HG03039 (cell line): ENCODE results near the gene STPG3.

Source experiments
- ATAC-seq: cut with Tn5 transposase; IDR thresholded peaks from one replicate; pipeline ENCODE4 v1.9.1; 2021; ENCODE audit warnings: mild to moderate bottlenecking, moderate library complexity; ENCODE audit not compliant: unreplicated experiment

The STPG3 gene

DNA sequence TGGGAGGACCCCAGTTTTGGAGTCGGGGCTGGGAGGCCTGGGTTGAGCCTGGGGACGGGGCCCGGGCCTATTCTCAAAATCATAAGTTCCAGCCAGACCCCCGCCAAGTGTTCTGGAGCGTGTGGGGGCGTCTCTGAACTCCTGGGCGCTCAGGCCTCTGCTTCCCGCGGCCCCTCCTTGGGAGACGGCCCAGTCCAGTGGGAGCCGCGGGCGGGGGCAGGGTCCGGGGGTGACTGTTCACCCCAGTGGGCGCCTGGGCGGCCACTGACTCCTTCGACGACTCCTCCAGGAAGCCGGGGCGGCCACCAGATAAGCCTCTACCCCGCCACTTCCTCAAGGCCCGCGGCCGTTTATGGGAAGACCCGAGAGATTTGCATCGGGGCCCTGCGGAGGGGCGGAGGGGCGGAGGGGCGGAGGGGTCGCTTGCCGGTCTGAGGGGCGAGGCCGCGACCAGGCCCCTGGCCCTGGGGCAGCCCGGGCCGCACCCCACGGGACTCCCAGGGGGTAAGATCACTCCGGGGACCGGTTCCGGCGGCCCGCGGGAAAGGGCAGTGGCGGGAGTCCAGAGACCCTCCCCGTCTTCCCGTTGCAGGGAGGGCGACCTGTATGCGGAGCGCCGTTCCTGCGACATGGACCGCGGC lies 27.1 kb downstream of the STPG3 start:
- ATAC-seq, result no peak

GRCh38 chr9:137278721-137279711 lies 27.9 kb downstream of the STPG3 start:
- ATAC-seq, result no peak

GRCh38 chr9:137279741-137280473 lies 28.8 kb downstream of the STPG3 start:
- ATAC-seq, result no peak

- ATAC-seq, result no peak
These were observed 29.6 kb downstream of the STPG3 start for GRCh38 chr9:137280474-137281344.

GRCh38 chr9:137281345-137282116 lies 30.4 kb downstream of the STPG3 start:
- ATAC-seq, result no peak

DNA sequence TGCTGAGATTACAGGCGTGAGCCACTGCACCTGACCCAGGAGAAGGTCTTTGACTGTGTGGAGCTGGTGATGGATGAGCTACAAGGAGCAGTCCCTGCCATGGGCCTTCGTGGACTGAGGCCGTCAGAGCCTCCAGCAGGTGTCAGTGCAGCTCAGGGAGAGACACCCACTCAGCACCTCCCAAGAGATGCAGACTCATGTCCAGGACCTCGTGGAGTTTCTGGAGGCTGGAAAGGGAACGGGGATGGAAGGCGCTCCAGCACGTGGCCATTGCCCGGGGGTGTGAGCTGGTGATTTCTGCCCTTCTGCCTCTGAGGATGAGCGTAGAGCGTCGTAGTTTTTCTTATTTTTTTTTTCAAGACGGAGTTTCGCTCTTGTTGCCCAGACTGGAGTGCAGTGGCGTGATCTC lies 35.9 kb downstream of the STPG3 start:
- no peak for ATAC-seq

DNA sequence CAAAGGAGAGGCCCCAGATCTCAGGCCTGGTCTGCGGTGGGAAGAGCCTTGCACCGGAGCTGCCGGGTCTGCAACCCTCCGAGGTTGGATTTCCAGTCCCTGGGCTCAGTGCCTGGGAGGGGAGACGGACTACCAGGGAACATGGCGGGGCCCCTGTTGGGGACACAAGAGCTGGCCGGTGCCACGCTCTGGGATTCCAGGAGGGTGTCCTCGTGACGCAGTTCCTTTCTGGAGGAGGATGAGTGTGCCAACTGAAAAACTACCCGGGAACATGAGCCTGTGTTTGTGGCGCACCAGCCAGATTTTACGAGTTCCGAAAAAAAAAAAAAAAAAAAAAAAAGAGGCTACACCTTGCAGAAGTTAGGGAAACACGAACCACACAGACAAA lies 42.0 kb downstream of the STPG3 start:
- ATAC-seq, result no peak

DNA sequence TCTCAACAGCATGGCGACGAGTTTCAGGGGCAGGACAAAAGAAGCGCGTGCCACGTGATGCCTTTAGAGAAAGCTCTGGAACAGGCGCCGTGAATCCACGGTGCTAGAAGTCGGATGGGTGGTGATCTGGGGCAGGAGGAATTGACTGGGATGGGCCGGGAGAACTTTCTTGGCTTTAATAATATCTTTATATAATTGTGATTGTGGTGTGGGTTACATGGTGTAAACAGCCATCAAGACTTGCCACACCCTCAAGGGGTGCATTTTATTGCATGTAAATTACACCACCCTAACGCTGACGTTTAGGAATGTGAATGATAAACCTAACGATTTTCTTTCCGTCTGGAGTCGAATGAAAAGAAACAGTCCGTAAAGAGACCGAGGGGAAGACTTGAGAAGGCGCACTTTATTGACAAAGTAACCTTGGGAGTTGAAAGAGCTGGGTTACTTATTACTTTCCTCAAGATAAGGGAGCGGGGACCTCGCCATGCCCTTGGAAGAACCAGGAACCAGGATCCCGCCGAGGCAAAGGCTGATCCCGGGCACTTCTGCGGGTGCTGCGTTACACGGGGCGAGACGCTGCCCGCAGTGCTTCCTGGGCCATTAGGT lies 42.5 kb downstream of the STPG3 start:
- ATAC-seq, result no peak

GRCh38 chr9:137294091-137294680 lies 43.1 kb downstream of the STPG3 start:
- ATAC-seq, result no peak

DNA sequence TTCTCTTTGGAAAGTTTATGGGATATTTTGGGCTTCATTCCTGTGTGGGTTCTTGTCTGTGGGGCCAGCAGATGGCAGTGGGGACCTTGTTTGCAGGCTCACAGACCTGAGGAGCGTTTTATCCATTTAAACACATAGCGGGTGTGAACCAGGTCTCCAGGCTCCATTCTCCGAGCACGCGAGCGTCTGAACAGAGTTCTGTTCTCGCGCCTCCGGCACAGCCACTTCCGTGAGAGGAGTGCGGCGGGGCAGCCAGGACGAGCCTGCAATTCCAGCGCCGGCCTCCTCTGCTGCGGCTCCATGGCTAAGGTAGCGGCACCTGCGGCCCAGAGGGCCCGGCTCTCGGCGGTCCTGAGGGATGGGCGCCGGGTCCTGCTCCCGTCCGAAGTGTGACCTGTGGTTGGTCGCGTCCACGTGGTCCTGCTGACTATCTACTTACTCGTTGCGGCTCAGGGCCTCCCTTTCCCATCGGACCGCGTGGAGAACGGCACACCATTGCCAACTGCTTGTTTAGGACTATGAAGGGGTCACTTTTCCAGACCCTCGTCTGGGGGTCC lies 43.7 kb downstream of the STPG3 start:
- no peak for ATAC-seq

- no peak for ATAC-seq
These were observed 44.2 kb downstream of the STPG3 start for GRCh38 chr9:137295238-137295811.

DNA sequence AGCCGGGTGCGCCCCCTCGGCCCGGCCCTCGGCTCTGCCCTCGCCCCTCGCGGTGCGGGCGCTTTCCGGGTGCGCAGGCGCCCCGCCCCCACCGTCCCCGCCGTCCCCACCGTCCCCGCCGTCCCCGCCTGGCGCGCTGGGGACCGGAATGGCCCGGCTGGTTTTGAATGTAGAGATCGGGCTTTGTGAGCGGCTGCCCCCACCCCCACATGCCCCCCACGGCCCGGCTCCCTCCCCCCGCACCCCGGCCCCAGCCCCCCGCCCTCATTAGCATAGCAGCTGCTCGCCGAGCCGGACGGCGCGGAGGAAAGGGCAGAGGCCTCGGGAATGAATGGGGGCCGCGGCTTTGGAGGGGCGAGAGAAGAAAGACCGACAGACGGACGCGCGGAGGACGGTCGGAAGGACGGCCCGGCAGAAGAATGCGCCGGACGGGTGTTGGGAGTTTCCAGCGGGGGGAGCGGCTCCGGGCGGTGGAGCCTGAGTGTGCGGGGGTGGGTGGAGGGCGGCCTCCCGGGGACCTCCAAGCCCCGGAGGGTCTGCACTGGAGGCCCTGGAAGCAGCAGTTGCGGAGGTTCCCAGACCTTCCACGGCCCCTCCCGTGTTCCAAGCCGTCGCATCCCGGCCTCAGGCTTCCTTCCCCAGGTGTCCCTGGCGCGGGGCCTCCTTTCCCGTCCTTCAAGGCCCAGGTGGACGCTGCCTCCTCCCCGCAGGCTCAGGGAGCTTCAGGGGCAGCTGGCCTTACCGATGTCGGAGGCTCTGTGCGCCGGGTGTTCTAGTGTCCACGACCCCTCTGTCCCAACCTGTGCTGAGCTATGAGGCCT lies 45.0 kb downstream of the STPG3 start:
- no peak for ATAC-seq

DNA sequence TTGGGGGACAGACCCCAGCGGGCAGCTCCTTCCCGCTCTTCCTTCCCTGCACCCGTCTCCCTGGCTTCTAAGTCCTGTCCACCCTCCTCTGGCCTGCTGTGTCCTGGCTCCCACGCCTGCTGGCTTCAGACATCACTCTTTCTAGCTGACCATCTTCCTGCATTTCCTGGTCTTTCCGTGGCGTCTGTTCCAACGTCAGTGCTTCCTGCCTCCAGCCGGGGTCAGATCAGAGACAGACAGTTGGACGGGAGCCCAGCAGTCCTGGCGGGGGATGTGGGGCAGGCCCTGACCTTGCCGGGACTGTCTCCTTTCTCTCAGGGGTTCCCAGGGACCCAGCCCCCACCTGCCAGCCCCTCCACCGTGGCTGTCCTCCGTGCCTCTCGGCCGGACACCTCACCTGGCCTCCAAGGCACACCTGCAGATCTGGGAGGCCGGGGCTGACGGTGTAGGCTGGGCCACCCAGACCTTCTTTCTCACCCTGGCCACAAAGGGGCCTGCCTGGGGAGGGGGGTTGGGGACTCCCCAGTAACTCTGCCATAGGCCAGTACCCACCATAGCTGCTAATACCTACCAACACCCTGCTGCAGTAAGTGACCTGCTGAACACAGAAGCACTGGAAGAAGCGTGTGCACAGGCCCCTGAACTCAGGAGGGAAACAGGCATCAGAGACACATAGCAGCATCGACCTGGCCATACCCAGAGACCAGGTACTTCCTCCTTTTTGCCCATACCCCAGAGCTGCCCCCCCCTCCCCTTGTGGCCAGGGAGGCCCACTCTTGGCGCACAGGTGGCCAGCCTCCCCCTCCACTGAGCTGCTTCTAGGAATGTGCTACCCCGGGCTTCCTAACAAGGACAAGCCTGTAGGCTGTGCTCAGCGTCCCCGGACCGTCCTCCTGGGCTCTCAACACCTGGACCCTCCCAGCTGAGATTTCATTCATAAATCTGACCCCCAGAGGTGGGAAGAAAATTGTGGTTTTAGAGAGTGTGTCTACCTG lies 45.9 kb downstream of the STPG3 start:
- ATAC-seq, result no peak

GRCh38 chr9:137297966-137298365 lies 46.9 kb downstream of the STPG3 start:
- no peak for ATAC-seq

DNA sequence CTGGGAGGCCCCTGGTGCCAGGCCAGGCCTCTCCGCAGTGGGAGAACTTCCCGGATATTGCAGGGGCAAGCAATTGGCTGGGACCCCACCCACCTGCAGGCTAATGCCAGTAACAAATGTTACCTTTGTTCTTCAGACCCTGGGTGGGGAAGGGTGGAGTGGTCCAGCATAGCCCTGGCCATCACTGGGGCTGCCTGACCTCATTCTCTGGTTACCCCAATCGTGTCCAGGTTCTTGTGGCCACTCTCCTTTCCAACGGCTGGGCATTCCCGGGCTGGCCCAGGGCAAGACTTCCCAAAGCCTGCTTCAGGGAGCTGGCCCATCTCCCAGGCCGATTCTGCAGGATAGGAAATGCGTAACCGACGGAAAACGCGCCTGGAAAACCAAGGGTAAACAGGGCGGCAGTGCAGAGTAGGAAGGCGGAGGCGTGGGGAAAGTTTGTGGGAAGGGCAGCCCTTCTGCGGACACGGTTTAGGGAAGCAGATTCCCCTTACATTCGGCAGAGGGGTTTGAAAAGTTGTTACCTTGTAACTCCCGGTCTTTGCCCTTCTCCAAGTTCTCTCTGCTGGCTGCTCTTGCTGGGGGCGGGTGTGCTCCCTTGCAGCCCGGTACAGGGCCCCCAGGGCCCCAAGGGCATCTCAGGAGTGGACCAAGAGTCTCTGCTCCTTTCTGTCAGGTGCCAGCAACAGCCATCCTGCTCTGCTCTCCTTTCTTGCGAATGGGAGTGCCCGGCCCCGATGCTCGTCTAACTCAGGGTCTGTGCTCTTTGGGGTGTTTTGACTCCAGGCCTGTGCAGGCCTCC lies 47.5 kb downstream of the STPG3 start:
- ATAC-seq, result no peak

DNA sequence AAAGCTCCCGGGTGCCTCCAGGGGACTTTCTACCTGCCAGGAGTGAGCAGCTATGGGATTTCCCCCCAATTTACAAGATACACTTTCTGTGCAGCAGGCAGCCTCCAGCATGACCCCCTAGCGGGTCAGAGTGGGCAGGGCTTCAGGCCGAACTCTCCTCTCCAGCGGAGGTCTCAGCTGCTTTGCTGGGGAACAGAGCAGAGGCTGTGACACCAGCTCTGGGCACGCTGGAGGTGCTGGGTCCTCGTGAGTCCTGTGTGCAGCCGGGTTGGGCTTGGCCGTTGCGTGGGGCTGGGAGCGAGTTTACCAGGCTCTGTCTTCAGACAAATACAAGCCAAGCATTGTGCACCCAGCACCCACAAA lies 48.1 kb downstream of the STPG3 start:
- no peak for ATAC-seq
